HT-29 (cell line): ENCODE data around the gene NPC2. TPM values are rescaled to one million over a fixed set of nuclear protein-coding genes. Genes with fewer than 3 reads are reported as not detected.

Source experiments
- DNase-seq: peaks from one replicate; pipeline ENCODE4 v3.0.0-alpha.2; 2015; ENCODE audit warnings: low spot score
- total RNA-seq: library from RNA; depleted of rRNA; stranded (reverse); fragments of >200 nt; shearing (Covaris generic); gene quantifications from 2 replicates; pipeline ENCODE4 v1.2.3, GENCODE V29; 2014

NPC2 gene
- total RNA-seq, 1 experiment from 2014 or later, result 141 TPM

DNA sequence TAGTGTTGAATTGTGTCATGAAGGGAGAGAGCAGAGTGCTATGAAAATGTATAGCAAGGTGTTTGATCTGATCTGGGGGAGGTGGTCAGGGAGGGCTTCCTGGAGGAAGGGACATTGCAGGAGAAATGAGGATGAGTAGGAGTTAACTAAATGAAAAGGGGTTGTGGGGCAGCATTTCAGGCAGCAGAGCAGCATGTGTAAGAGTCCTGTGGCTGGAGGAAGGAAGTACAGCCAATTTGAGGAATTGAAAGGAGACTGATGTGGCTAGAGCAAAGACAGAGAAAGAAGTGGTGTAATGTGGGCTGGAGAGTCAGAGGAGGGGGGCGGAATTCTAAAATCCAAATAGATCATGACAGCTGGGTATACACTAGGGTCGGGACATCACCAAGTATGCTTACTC is 20.5 kb downstream of the NPC2 start:
- DNase-seq, result no peak

DNA sequence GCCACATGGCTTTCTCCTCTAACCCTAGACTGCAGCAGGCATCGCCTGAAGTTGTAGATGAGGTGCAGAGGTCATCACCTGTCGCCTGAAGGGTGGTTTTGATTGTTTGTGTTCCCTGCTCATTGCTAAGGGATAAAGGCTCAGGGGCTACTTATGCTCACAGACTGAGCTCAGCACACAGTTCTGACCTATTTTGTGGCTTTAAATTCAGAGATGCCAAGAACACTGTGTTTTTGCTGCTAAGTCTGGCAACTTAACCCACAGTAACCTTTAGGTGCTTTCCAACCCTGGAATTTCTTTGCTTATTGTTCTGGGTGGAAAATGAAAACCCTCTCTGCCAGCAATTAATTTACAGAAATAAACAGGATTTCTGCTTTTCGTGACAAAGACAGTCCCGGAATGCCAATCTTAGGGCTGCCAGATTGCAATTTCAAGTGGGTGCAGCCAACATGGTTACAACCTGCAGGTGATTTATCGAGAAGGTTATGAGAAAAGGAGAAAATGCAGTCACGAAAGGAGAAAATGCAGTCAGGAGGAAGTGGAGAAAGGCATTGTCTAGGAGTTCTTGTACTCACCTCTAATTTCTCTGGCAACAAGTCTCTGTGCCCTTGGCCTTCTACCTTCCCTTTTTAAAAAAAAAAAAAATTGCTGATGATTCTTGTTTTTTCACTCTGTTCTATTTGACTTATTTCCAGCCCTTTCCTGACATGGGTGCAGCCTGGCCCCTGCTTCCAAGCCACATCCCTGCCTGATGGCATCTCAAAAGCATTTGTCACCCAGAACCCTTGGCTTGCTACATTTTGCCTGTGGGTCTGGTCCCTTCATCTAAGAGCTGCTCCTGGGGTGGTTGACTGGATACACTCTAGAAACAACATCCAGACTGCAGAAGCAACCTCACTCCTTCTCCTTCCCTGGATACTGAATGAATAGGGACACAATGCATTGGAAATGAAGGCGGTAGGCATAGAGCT is 23.3 kb downstream of the NPC2 start:
- no peak for DNase-seq

DNA sequence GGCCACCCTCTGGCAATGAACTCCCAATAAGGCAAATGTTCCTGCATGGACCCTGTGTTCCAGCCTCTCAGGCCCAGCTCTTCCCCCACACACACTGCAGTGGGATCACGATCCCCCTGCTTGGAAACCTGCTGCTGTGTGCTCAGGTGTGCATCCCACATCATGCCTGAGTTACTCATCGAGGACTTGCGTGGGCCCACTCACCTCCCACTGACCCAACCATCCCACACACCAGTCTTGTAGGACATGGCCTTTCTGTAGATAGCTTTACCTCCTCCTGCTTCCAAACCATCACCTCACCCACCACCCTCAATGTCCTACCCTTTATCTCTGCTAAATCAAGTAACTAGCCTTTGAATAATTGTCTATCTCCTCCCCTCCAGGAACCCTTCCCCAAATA is 24.6 kb downstream of the NPC2 start:
- DNase-seq, result no peak

GRCh38 chr14:74465335-74465734 is 27.8 kb downstream of the NPC2 start:
- DNase-seq, result no peak

DNA sequence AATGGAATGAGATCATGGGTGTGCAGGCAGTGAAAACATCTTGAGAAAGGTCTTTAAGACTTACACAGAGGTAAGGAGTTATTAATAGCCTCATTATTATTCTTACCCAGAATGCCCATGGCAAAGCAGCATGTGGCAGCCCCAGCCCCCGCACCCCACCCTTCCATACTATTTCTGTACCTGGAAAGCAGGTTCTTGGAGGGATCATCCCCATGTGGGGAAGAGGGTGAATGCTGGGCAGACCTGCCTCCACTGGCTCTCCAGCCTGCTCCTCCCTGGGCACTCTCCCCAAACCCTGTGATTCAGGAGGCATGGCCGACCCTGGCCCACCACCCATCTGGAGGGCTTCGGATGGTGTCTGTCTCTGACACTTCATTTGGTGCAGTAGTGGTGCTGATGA is 28.3 kb downstream of the NPC2 start:
- DNase-seq, result no peak

DNA sequence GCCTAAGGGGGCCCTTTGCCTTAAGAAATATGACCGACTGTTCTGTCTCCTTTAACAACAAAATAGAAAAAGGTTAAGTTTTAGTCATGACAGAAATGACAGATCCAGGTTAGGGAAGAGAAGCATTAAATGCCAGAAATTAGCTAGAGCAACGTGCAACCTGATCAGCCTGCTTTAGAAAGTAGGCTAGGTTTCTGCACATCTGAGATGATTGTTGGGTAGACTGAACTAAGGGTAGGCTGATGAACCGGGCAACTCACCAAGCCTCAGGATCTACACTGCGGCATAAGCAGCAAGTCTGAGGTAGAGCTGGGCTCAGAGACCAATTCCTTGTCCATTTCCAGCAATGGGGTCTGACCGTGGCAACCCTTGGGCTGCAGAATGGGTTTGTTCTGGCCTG is 29.4 kb downstream of the NPC2 start:
- no peak for DNase-seq

- no peak for DNase-seq
These were observed 30.1 kb downstream of the NPC2 start for GRCh38 chr14:74462993-74463392.

- no peak for DNase-seq
These were observed 33.1 kb downstream of the NPC2 start for GRCh38 chr14:74459976-74460375.

DNA sequence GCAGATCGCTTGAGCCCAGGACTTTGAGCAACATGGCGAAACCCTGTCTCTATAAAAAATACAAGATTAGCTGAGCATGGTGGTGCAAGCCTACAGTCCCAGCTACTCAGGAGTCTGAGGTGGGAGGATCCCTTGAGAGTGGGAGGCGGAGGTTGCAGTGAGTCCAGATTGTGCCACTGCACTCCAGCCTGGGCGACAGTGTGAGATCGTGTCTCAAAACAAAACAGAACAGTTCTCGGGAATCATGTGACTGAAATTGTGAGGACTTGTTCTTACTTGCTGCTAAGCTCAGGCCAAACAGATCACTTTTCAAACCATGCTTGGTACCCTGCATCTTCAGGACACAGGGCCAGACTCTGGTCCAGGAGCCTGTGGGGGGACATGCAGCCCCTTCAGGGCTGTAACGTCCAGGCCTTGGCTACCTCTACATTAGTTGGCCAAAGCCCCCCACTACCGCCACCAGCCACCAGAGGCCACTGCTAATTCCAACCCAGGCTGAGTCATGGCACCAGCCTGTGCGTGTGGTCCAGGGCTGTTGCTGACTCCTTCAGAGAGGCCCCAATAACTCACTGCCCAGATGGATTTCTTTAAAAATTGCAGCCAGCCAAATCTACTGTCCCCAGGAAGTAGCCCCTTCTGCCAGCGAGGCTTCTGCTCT is 33.7 kb downstream of the NPC2 start:
- peak; percentile 25 for DNase-seq

GRCh38 chr14:74457565-74457895 is 35.6 kb downstream of the NPC2 start:
- DNase-seq, result no peak

GRCh38 chr14:74456684-74457564 is 36.2 kb downstream of the NPC2 start:
- DNase-seq, result no peak

DNA sequence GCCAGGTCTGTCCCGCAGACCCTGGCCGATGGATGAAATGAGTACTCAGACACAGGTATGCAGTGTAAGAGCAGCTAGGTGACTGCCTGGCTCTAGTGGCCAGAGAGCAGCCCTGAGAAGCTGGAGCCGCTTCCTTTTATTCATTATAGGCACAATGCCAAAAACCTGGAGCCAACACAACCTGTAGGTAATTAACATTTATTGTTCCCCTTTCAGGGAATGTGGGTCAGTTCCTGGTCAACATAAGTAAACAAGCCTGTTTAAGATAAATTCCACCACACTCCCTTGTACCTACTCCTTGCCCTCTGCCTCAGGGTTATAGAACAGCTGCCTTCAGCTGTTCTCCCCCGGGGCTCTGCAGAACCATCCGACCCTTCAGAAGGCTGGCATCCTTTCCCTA is 38.7 kb downstream of the NPC2 start:
- peak; percentile 53 for DNase-seq

- DNase-seq, result no peak
These were observed 48.2 kb downstream of the NPC2 start for GRCh38 chr14:74444866-74445265.

GRCh38 chr14:74442757-74443156 is 50.3 kb downstream of the NPC2 start:
- DNase-seq, result no peak

DNA sequence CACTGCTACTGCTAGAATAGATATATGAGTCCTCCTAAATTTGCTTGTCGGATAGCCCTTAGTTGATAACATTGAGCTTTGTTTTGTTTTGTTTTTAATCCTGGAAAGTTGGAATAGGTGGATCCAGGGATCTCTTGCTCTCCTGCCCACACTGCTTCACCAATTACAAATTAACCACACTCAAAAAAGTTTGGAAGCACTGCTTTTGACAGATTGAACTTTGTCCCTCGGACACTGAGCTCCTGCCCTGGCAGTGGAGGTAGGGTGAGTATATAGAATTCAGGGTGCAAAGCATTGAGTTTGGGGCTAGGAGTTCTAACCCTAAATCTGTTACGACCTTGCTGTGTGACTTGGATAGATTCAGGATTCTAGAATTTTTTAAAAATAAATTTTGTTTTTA is 52.0 kb downstream of the NPC2 start:
- no peak for DNase-seq

- no peak for DNase-seq
These were observed 54.7 kb downstream of the NPC2 start for GRCh38 chr14:74438351-74438915.

DNA sequence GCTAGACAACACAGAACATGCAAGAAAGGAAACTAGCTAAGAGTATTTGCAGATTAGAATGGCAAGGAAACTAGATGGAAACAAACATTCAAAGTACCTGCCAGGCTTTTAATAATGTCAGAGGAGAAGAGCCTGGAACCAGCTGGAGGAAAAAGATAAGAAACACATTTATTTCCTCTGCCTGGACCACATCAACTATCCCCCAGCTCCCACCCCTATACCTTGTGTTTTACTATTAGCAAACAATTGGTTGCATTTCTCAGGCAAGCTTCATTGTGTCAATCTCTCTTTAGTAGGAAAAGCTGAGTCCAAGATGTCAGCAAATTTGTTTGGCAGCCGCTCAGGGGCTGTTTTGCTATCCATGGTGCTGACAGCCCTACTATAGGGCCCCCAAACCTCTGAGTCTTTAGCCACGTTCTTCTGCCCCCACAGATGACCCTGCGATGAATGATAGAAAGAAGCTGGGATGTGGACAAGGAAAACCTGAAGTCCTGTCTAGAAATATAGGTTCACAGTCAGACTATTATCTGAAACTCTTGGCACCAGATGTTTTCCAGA is 55.5 kb downstream of the NPC2 start:
- DNase-seq, result no peak

- no peak for DNase-seq
These were observed 58.8 kb downstream of the NPC2 start for GRCh38 chr14:74434294-74434693.

DNA sequence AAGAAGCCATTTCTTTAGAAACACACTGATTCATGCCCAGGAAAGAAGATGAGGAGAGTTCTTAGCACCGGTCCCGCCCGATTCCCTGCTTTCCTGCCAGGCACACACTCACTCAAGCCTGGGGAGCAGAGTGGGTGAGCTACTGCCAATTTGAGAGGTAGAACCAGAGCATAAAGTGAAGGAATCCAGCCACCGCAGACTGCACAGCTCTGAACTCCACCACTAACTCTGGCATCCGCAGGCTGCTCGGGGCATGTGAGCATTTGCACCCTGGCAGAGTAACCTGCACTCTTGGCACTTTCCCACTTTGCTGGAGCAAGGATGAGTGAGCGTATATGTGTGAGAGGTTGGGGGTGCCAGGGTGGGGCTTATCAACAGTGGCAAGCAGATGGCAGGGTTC is 63.1 kb downstream of the NPC2 start:
- DNase-seq, result no peak
